ENCODE measurements around the gene EID3. TPM values are rescaled to one million over a fixed set of nuclear protein-coding genes. Genes with fewer than 3 reads are reported as not detected.

The EID3 gene
- total RNA-seq, 2 donors from 2014 or later: 2.9 to 4.6 TPM

DNA sequence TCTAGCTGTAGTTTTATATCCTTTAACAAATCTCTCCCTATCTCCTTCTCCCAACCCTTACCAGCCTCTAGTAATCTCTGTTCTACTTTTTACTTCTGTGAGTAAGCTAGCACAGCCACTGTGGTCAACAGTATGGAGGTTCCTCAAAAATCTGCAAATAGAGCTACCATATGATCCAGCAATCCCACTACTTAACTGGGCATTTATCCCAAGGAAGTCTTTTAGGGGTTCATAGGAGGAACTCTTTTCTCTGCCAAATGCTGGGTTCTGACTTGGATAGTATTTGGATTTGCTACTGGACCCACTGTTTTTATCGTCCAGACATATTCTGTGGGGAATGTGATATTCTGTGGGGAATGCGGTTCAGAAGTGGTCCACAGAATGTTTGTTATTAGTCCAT is 41.1 kb downstream of the EID3 start:
- Histone ChIP-seq H3K27me3 (no peaks in the 10 kb centered on the region), H3K4me3 (no peak overlapping the region), H3K4me1 (no peaks in the 10 kb centered on the region), H3K9me3 (no peaks in the 10 kb centered on the region), H3K27ac (no peak overlapping the region), H3K36me3 (replicated peaks in 1 of 2; ENCODE audit: insufficient read depth in 1 of 2, low read depth in 2 of 2) (peaks cover 0 to 16% of the 10 kb centered on the region in 2 donors)
- ATAC-seq (no peak), DNase-seq (no peak)
- WGBS, 2 donors: 96 to 100% methylated on average over 2 of the region's 2 CpGs
- intact Hi-C loops (cut with DNase I): no loop called here
- TF ChIP-seq, protein P1, sequence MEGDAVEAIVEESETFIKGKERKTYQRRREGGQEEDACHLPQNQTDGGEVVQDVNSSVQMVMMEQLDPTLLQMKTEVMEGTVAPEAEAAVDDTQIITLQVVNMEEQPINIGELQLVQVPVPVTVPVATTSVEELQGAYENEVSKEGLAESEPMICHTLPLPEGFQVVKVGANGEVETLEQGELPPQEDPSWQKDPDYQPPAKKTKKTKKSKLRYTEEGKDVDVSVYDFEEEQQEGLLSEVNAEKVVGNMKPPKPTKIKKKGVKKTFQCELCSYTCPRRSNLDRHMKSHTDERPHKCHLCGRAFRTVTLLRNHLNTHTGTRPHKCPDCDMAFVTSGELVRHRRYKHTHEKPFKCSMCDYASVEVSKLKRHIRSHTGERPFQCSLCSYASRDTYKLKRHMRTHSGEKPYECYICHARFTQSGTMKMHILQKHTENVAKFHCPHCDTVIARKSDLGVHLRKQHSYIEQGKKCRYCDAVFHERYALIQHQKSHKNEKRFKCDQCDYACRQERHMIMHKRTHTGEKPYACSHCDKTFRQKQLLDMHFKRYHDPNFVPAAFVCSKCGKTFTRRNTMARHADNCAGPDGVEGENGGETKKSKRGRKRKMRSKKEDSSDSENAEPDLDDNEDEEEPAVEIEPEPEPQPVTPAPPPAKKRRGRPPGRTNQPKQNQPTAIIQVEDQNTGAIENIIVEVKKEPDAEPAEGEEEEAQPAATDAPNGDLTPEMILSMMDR (IDR thresholded peaks at IDR 0.05): no peak
- no peak for TF ChIP-seq POLR2A (IDR thresholded peaks at IDR 0.05)

DNA sequence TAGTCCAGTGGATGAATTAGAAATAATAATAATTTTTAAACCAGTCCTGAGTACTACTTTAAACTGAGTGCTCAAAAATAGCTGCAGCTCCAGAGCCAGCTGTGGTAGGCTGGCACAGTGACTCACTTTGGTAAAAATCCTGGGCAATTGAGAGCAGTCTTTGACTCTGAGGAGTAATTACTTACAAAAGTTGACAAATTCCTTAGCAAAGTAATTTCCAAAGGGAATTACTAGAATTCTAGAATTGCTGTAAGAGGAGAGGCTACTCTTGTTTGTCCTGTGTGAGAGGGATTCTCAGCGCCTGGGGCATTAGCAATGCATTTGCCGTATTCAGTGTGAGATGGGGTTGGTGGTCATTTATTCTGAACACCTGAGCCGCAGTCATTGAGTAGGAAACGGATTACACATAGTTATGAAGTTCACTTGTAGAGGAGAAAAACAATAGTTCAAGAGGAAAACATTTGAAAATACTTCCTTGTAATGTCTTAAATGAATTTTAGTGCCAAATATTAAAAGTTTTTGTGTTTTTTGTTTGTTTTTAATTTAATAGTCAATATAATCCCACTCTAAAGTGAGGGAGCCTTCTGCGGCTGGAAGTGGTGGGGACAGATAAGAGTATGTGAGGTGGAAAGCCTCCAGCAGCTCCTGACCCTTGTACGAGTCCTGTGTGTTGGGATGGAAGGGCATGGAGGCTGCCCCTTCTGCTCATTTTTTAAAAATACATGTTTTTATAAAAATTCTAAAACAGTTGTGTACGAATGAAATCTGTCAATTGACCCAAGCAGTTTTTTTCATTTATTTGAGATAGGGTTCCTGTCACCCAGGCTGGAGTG is 41.9 kb downstream of the EID3 start:
- 88 to 90% methylated on average over 7 of the region's 7 CpGs for WGBS, 2 donors
- H3K27me3 ChIP-seq: no peaks in the 10 kb centered on the region
- no peaks in the 10 kb centered on the region for H3K4me1 ChIP-seq
- no peak overlapping the region for H3K27ac ChIP-seq
- intact Hi-C loops (cut with DNase I): no loop called here
- ATAC-seq: no peak
- H3K4me3 ChIP-seq: no peak overlapping the region
- H3K9me3 ChIP-seq: no peaks in the 10 kb centered on the region
- H3K36me3 ChIP-seq (replicated peaks in 1 of 2; ENCODE audit: insufficient read depth in 1 of 2, low read depth in 2 of 2): peaks cover 0 to 14% of the 10 kb centered on the region in 2 donors
- DNase-seq: no peak
- TF ChIP-seq, protein P1 (IDR thresholded peaks at IDR 0.05): no peak
- TF ChIP-seq POLR2A (IDR thresholded peaks at IDR 0.05): no peak

DNA sequence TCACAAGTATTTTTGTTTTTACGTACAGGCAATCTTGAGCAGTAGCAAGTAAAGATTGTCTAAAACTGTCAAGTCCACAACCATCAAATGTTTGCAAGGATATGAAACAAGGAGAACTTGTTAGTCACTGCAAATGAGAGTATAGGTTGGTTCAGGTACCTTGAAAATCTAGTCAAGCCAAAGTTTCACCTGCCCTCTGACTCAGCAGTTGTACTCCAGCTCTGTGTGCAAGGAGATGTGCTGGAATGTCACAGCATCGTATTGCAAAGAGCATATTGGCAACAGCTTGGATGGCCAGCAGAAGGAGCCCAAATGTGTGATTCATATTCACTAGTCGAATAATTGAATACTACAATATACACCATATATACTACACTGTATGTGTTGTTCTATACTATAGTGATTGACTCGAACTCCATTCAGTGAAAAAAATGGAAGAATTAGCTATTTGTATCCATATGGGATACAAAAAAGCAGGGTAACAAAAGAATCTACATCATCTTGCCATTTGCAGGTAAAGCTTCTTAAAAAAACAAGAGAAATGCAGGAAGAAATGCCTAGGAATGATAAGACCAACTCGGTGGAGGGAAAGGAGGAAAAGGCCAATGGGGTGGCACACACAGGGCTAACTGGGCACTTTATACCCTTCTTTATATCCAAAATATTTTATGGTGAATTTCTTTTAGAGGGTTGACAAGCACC is 44.0 kb downstream of the EID3 start:
- DNase-seq (no peak), ATAC-seq (no peak)
- TF ChIP-seq, protein P1 (IDR thresholded peaks at IDR 0.05): no peak
- no peak for TF ChIP-seq POLR2A (IDR thresholded peaks at IDR 0.05)
- intact Hi-C loops (cut with DNase I): no loop called here
- WGBS, 2 donors: 80 to 85% methylated on average over 5 of the region's 5 CpGs
- Histone ChIP-seq H3K4me3 (no peak overlapping the region), H3K36me3 (replicated peaks in 1 of 2; ENCODE audit: insufficient read depth in 1 of 2, low read depth in 2 of 2) (peaks cover 0 to 11% of the 10 kb centered on the region in 2 donors), H3K27ac (no peak overlapping the region), H3K27me3 (no peaks in the 10 kb centered on the region), H3K9me3 (no peaks in the 10 kb centered on the region), H3K4me1 (no peaks in the 10 kb centered on the region)

DNA sequence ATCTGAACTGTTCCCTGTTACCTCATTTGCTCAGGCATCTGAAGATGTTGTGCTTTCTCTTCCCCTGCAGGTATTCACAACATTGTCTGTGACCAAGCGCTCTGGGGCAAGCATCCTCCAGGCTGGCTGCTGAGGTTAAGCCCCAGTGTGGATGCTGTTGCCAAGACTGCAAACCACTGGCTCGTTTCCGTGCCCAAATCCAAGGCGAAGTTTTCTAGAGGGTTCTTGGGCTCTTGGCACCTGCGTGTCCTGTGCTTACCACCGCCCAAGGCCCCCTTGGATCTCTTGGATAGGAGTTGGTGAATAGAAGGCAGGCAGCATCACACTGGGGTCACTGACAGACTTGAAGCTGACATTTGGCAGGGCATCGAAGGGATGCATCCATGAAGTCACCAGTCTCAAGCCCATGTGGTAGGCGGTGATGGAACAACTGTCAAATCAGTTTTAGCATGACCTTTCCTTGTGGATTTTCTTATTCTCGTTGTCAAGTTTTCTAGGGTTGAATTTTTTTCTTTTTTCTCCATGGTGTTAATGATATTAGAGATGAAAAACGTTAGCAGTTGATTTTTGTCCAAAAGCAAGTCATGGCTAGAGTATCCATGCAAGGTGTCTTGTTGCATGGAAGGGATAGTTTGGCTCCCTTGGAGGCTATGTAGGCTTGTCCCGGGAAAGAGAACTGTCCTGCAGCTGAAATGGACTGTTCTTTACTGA is 44.9 kb downstream of the EID3 start:
- Histone ChIP-seq H3K36me3 (replicated peaks in 1 of 2; ENCODE audit: insufficient read depth in 1 of 2, low read depth in 2 of 2) (peaks cover 0 to 15% of the 10 kb centered on the region in 2 donors), H3K4me1 (no peaks in the 10 kb centered on the region), H3K27ac (no peak overlapping the region), H3K27me3 (no peaks in the 10 kb centered on the region), H3K4me3 (no peak overlapping the region), H3K9me3 (no peaks in the 10 kb centered on the region)
- intact Hi-C loops (cut with DNase I): no loop called here
- TF ChIP-seq POLR2A (IDR thresholded peaks at IDR 0.05): no peak
- TF ChIP-seq, protein P1 (IDR thresholded peaks at IDR 0.05): no peak
- WGBS, 2 donors: 94% methylated on average over 11 of the region's 11 CpGs
- ATAC-seq: no peak
- DNase-seq: no peak
